Measurements from ENCODE around the gene ASPSCR1. TPM values are rescaled to one million over a fixed set of nuclear protein-coding genes. Genes with fewer than 3 reads are reported as not detected.

Gene ASPSCR1
- total RNA-seq, 1 experiment from 2014 or later: 37.7 TPM

GRCh38 chr17:81996757-81997441 is 19.5 kb downstream of the ASPSCR1 start:
- CTCF ChIA-PET: interaction anchor here (0.6 kb wide), 1 partner anchor 546 kb away, joined by 4 read pairs; no protein-coding TSS in a partner anchor
- no peak for TF ChIP-seq CTCF (IDR thresholded peaks at IDR 0.05; ENCODE audit: unreplicated experiment)
- no peak overlapping the region for H3K27ac Mint-ChIP-seq (ENCODE audit: unreplicated experiment)
- peaks cover 20% of the 10 kb centered on the region for H3K36me3 Mint-ChIP-seq (ENCODE audit: insufficient read depth, unreplicated experiment)
- H3K4me1 Mint-ChIP-seq (ENCODE audit: low read depth, unreplicated experiment): no peaks in the 10 kb centered on the region
- H3K27me3 Mint-ChIP-seq (ENCODE audit: unreplicated experiment): no peaks in the 10 kb centered on the region
- no peaks in the 10 kb centered on the region for H3K9me3 Mint-ChIP-seq (ENCODE audit: low read depth, unreplicated experiment)
- BruUV-seq (replicated peaks): no TSS peak
- no peak overlapping the region for H3K4me3 Mint-ChIP-seq (ENCODE audit: low read depth, unreplicated experiment)
- DNase-seq: no peak
- intact Hi-C loops (cut with micrococcal nuclease; ENCODE audit: unreplicated experiment): no loop called here

GRCh38 chr17:81998212-81998611 is 20.8 kb downstream of the ASPSCR1 start:
- intact Hi-C loops (cut with micrococcal nuclease; ENCODE audit: unreplicated experiment): no loop called here
- Mint-ChIP-seq H3K27me3 (ENCODE audit: unreplicated experiment) (no peaks in the 10 kb centered on the region), H3K27ac (ENCODE audit: unreplicated experiment) (no peak overlapping the region), H3K36me3 (ENCODE audit: insufficient read depth, unreplicated experiment) (peaks cover 20% of the 10 kb centered on the region), H3K4me3 (ENCODE audit: low read depth, unreplicated experiment) (no peak overlapping the region), H3K4me1 (ENCODE audit: low read depth, unreplicated experiment) (no peaks in the 10 kb centered on the region), H3K9me3 (ENCODE audit: low read depth, unreplicated experiment) (no peaks in the 10 kb centered on the region)
- no peak for DNase-seq
- TF ChIP-seq CTCF (IDR thresholded peaks at IDR 0.05; ENCODE audit: unreplicated experiment): no peak
- no TSS peak for BruUV-seq (replicated peaks)
- CTCF ChIA-PET: no interaction called here

- no peaks in the 10 kb centered on the region for H3K9me3 Mint-ChIP-seq (ENCODE audit: low read depth, unreplicated experiment)
- TF ChIP-seq CTCF (IDR thresholded peaks at IDR 0.05; ENCODE audit: unreplicated experiment): no peak
- H3K36me3 Mint-ChIP-seq (ENCODE audit: insufficient read depth, unreplicated experiment): peaks cover 24% of the 10 kb centered on the region
- no peak overlapping the region for H3K27ac Mint-ChIP-seq (ENCODE audit: unreplicated experiment)
- intact Hi-C loops (cut with micrococcal nuclease; ENCODE audit: unreplicated experiment): no loop called here
- H3K4me3 Mint-ChIP-seq (ENCODE audit: low read depth, unreplicated experiment): no peak overlapping the region
- H3K27me3 Mint-ChIP-seq (ENCODE audit: unreplicated experiment): no peaks in the 10 kb centered on the region
- no TSS peak for BruUV-seq (replicated peaks)
- no peak for DNase-seq
- CTCF ChIA-PET: no interaction called here
- no peaks in the 10 kb centered on the region for H3K4me1 Mint-ChIP-seq (ENCODE audit: low read depth, unreplicated experiment)
Observed at GRCh38 chr17:81998691-81999438, 21.4 kb downstream of the ASPSCR1 start.

- Mint-ChIP-seq H3K36me3 (ENCODE audit: insufficient read depth, unreplicated experiment) (peaks cover 25% of the 10 kb centered on the region), H3K4me3 (ENCODE audit: low read depth, unreplicated experiment) (no peak overlapping the region), H3K27me3 (ENCODE audit: unreplicated experiment) (no peaks in the 10 kb centered on the region), H3K9me3 (ENCODE audit: low read depth, unreplicated experiment) (no peaks in the 10 kb centered on the region), H3K27ac (ENCODE audit: unreplicated experiment) (no peak overlapping the region), H3K4me1 (ENCODE audit: low read depth, unreplicated experiment) (no peaks in the 10 kb centered on the region)
- BruUV-seq (replicated peaks): no TSS peak
- TF ChIP-seq CTCF (IDR thresholded peaks at IDR 0.05; ENCODE audit: unreplicated experiment): no peak
- no peak for DNase-seq
- CTCF ChIA-PET: no interaction called here
- intact Hi-C loops (cut with micrococcal nuclease; ENCODE audit: unreplicated experiment): no loop called here
Observed at GRCh38 chr17:81999587-81999975, 22.2 kb downstream of the ASPSCR1 start.

Data from Calu3 (cell line).